GM19043 (cell line): ENCODE data around the gene KAT2B.

Experiments
- ATAC-seq: cut with Tn5 transposase; IDR thresholded peaks from one replicate; pipeline ENCODE4 v1.9.1; 2021; ENCODE audit warnings: low read depth; ENCODE audit not compliant: unreplicated experiment

KAT2B gene

DNA sequence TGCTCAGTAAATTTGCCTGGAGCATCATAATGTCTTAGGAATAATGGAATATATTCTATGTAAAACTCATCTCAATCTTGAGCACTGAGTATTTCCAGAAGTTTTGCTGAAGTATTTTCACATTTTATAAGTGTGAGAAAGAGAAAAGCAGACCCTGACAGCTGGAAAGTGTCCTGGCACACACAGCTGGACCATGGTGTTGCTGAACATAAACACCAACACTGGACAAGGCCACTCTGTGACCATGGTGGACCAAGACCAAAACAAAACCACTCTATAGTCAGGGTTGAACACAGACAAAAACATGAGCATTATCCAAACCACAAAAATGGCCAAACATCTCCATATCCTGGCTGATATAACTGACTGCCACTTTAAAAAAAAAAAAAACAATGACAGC lies 160.9 kb downstream of the KAT2B start:
- ATAC-seq = no peak
